ENCODE measurements around the gene GMPR2. TPM values are rescaled to one million over a fixed set of nuclear protein-coding genes. Genes with fewer than 3 reads are reported as not detected.
A peak's percentile ranks its signal among the peaks of the same experiment; 100 is the strongest.

The GMPR2 gene
- total and polyA plus RNA-seq, 2 of the 4 experiments (the other 2 are of a cell fraction): 63.7 to 92.5 TPM

GRCh38 chr14:24188251-24189058, 44.3 kb upstream of the GMPR2 start, which contains the start of gene IPO4:
Gene IPO4 (minus strand): TSS chr14:24188816. CDS start chr14:24188787, 29 bp downstream.
- in situ Hi-C loops (cut with MboI; ENCODE audit: low sequenced_read_pairs) (no loop called here), dilution Hi-C loops (cut with HindIII; ENCODE audit: low sequenced_read_pairs, unreplicated experiment) (no loop called here), intact Hi-C loops (cut with micrococcal nuclease) (no loop called here)
- DNase-seq (peak; percentile 98), ATAC-seq (ENCODE audit: low read depth) (peak; percentile 96)
- peaks cover 4% of the 10 kb centered on the region for H3K4me1 ChIP-seq (ENCODE audit: control insufficient read depth, insufficient read depth, low read length)
- H3K23ac ChIP-seq (ENCODE audit: low read depth, low read length): peak within 1 kb of the TSS; percentile 74; the same call in 1 of the 2 replicates
- H3K27ac ChIP-seq (ENCODE audit: insufficient read depth, low read length): peak within 1 kb of the TSS; percentile 48; the same call in 1 of the 2 replicates
- BruUV-seq (replicated peaks): no TSS peak
- H2AK5ac ChIP-seq (ENCODE audit: low read depth, low read length): peak within 1 kb of the TSS; percentile 73
- peaks cover 21 to 67% of the 10 kb centered on the region in 2 experiments for H3K79me1 ChIP-seq (ENCODE audit: low read depth in 1 of 2, low read length in 2 of 2)
- H4K5ac ChIP-seq (ENCODE audit: low read depth, low read length): 0 out of 2 replicates have a peak within 1 kb of the TSS, but pooled peaks have one; percentile 15
- no peaks in the 10 kb centered on the region for H4K20me1 ChIP-seq (ENCODE audit: insufficient read depth, low read length)
- no peaks in the 10 kb centered on the region for H3K27me3 ChIP-seq (ENCODE audit: control insufficient read depth, insufficient read depth, low read length)
- H2AFZ ChIP-seq (replicated peaks; ENCODE audit: low read length, poor library complexity): peak within 1 kb of the TSS; percentile 96
- H2BK5ac ChIP-seq (ENCODE audit: low read depth, low read length, poor library complexity, severe bottlenecking): peak within 1 kb of the TSS; percentile 38
- no peak within 1 kb of the TSS for H2BK120ac ChIP-seq (ENCODE audit: low read depth, low read length)
- ChIA-PET CTCF (interaction anchor here (0.6 to 1.3 kb wide), 2 partner anchors 12 to 109 kb away, joined by 3 to 4 read pairs; no protein-coding TSS in a partner anchor), POLR2A (ENCODE audit: unreplicated experiment) (interaction anchor here (0.6 kb wide), 2 partner anchors 8 to 109 kb away, joined by 3 read pairs; no protein-coding TSS in a partner anchor)
- 0% methylated on average over 24 of the region's 65 CpGs; no CpG with 5 or more reads in 1 of the 2 experiments for whole genome bisulfite sequencing, 2 experiments (ENCODE audit: extremely low coverage in 2 of 2, insufficient read length in 1 of 2)
- H2BK15ac ChIP-seq (ENCODE audit: low read depth, low read length): no peak within 1 kb of the TSS
- H2AK9ac ChIP-seq (replicated peaks; ENCODE audit: low read depth, low read length, poor library complexity): peak within 1 kb of the TSS; percentile 99
- peak within 1 kb of the TSS; percentile 61 for H3K9ac ChIP-seq (ENCODE audit: low read depth, low read length)
- H3K9me1 ChIP-seq (ENCODE audit: insufficient read depth, low read length): peaks cover 18% of the 10 kb centered on the region
- 0 out of 2 replicates have a peak within 1 kb of the TSS, but pooled peaks have one; percentile 11 for H3K56ac ChIP-seq (ENCODE audit: extremely low read depth, insufficient read depth, low read length)
- H2BK20ac ChIP-seq (ENCODE audit: low read depth, low read length): no peak within 1 kb of the TSS
- H4K91ac ChIP-seq (ENCODE audit: insufficient read depth, low read depth, low read length): peak within 1 kb of the TSS; percentile 53
- no peak within 1 kb of the TSS for H3K18ac ChIP-seq (ENCODE audit: low read depth, low read length)
- peaks cover 52% of the 10 kb centered on the region for H3K36me3 ChIP-seq (ENCODE audit: control insufficient read depth, insufficient read depth, low read length)
- H3K14ac ChIP-seq (replicated peaks; ENCODE audit: low read depth, low read length): peak within 1 kb of the TSS; percentile 51
- H3K9me3 ChIP-seq (ENCODE audit: control insufficient read depth, insufficient read depth, low read length): no peaks in the 10 kb centered on the region
- H3K4me3 ChIP-seq (ENCODE audit: insufficient read depth, low read depth, low read length): peak within 1 kb of the TSS; percentile 53
- peak within 1 kb of the TSS; percentile 78 for H3K4me2 ChIP-seq (ENCODE audit: low read depth, low read length)
- peak within 1 kb of the TSS; percentile 6 to 89; a peak in 2 of 4 replicates for H4K8ac ChIP-seq (ENCODE audit: low read depth in 2 of 2, low read length in 2 of 2)
- peak within 1 kb of the TSS; percentile 62 for H3K4ac ChIP-seq (ENCODE audit: low read depth, low read length)
- peak; percentile 90 for TF ChIP-seq POLR2A (IDR thresholded peaks at IDR 0.05; ENCODE audit: low read depth, low read length)
- TF ChIP-seq, protein P1, sequence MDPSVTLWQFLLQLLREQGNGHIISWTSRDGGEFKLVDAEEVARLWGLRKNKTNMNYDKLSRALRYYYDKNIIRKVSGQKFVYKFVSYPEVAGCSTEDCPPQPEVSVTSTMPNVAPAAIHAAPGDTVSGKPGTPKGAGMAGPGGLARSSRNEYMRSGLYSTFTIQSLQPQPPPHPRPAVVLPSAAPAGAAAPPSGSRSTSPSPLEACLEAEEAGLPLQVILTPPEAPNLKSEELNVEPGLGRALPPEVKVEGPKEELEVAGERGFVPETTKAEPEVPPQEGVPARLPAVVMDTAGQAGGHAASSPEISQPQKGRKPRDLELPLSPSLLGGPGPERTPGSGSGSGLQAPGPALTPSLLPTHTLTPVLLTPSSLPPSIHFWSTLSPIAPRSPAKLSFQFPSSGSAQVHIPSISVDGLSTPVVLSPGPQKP (IDR thresholded peaks at IDR 0.05; ENCODE audit: borderline replicate concordance, low read depth, low read length): peak; percentile 80; the same call in 1 of the 2 replicates
- peak; percentile 26; the same call in 1 of the 2 replicates for TF ChIP-seq RAD21 (IDR thresholded peaks at IDR 0.05; ENCODE audit: low read length)
- no peak for TF ChIP-seq CTCF (conservative IDR thresholded peaks at IDR 0.05; ENCODE audit: low read depth, low read length)
- TF ChIP-seq BHLHE40 (IDR thresholded peaks at IDR 0.05; ENCODE audit: low read depth, low read length): peak; percentile 95
- TF ChIP-seq, protein P2, sequence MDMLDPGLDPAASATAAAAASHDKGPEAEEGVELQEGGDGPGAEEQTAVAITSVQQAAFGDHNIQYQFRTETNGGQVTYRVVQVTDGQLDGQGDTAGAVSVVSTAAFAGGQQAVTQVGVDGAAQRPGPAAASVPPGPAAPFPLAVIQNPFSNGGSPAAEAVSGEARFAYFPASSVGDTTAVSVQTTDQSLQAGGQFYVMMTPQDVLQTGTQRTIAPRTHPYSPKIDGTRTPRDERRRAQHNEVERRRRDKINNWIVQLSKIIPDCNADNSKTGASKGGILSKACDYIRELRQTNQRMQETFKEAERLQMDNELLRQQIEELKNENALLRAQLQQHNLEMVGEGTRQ (IDR thresholded peaks at IDR 0.05; ENCODE audit: low read depth, low read length): peak; percentile 92
- peak; percentile 89 for TF ChIP-seq MAZ (IDR thresholded peaks at IDR 0.05; ENCODE audit: borderline replicate concordance, low read depth, low read length)
- TF ChIP-seq MXI1 (IDR thresholded peaks at IDR 0.05; ENCODE audit: borderline replicate concordance, low read depth, low read length): peak; percentile 100
- TF ChIP-seq FOS (IDR thresholded peaks at IDR 0.05; ENCODE audit: low read depth, low read length): no peak
- 0 out of 2 replicates have a peak, but pooled peaks have one; percentile 23 for TF ChIP-seq NFE2L2 (IDR thresholded peaks at IDR 0.05; ENCODE audit: low read depth, low read length)
- TF ChIP-seq RFX5 (IDR thresholded peaks at IDR 0.05; ENCODE audit: low read depth, low read length): no peak
- TF ChIP-seq RCOR1 (IDR thresholded peaks at IDR 0.05; ENCODE audit: insufficient replicate concordance, low read length): no peak
- TF ChIP-seq CHD1 (IDR thresholded peaks at IDR 0.05; ENCODE audit: low read depth, low read length): no peak

Data from IMR-90 (cell line).